HG02610 (cell line): ENCODE data around the gene SCN8A.
"Not testable (repeated sequence)": the region's sequence is repeated elsewhere in the genome, so short reads cannot be mapped to it uniquely, and the experiment has no call there.

Source experiments
- ATAC-seq: cut with Tn5 transposase; IDR thresholded peaks from one replicate; pipeline ENCODE4 v1.9.1; 2021; ENCODE audit warnings: mild to moderate bottlenecking, moderate library complexity; ENCODE audit not compliant: unreplicated experiment

Gene SCN8A

GRCh38 chr12:51621156-51621922 lies 30.3 kb downstream of the SCN8A start:
- no peak for ATAC-seq

- no peak for ATAC-seq
Measured at GRCh38 chr12:51622564-51622963, 31.5 kb downstream of the SCN8A start.

GRCh38 chr12:51625370-51625769 lies 34.3 kb downstream of the SCN8A start:
- no peak for ATAC-seq

- no peak for ATAC-seq
Measured at GRCh38 chr12:51626115-51626514, 35.1 kb downstream of the SCN8A start.

- ATAC-seq, result no peak
Measured at GRCh38 chr12:51626629-51627028, 35.6 kb downstream of the SCN8A start.

- ATAC-seq, result no peak
Measured at GRCh38 chr12:51630256-51630880, 39.3 kb downstream of the SCN8A start.

GRCh38 chr12:51630986-51631385 lies 40.0 kb downstream of the SCN8A start:
- no peak for ATAC-seq

- no peak for ATAC-seq
Measured at GRCh38 chr12:51631591-51631990, 40.6 kb downstream of the SCN8A start.

- ATAC-seq, result no peak
Measured at GRCh38 chr12:51632623-51633022, 41.6 kb downstream of the SCN8A start.

GRCh38 chr12:51635346-51635745 lies 44.3 kb downstream of the SCN8A start:
- no peak for ATAC-seq

- ATAC-seq, result no peak
Measured at GRCh38 chr12:51636581-51636980, 45.5 kb downstream of the SCN8A start.

- ATAC-seq, result no peak
Measured at GRCh38 chr12:51636986-51637385, 46.0 kb downstream of the SCN8A start.

- ATAC-seq, result no peak
Measured at GRCh38 chr12:51639361-51639760, 48.3 kb downstream of the SCN8A start.

GRCh38 chr12:51642286-51642685 lies 51.3 kb downstream of the SCN8A start:
- ATAC-seq, result no peak

GRCh38 chr12:51643951-51644350 lies 52.9 kb downstream of the SCN8A start:
- ATAC-seq, result no peak

- ATAC-seq, result not testable (repeated sequence)
Measured at GRCh38 chr12:51644691-51645090, 53.7 kb downstream of the SCN8A start.

GRCh38 chr12:51645961-51646360 lies 54.9 kb downstream of the SCN8A start:
- ATAC-seq, result no peak

GRCh38 chr12:51647647-51648046 lies 56.6 kb downstream of the SCN8A start:
- ATAC-seq, result no peak

GRCh38 chr12:51653431-51653830 lies 62.4 kb downstream of the SCN8A start:
- no peak for ATAC-seq

GRCh38 chr12:51661199-51661598 lies 70.2 kb downstream of the SCN8A start:
- ATAC-seq, result no peak

- ATAC-seq, result no peak
Measured at GRCh38 chr12:51661836-51662235, 70.8 kb downstream of the SCN8A start.

GRCh38 chr12:51662728-51663154 lies 71.7 kb downstream of the SCN8A start:
- ATAC-seq, result no peak

GRCh38 chr12:51663390-51663789 lies 72.4 kb downstream of the SCN8A start:
- no peak for ATAC-seq
